Right lobe of liver (tissue), 6 donors: ENCODE measurements around the gene SPATS2. TPM values are rescaled to one million over a fixed set of nuclear protein-coding genes. Genes with fewer than 3 reads are reported as not detected.

ENCODE experiments used
- ATAC-seq, 4 donors: fragments of 200-7000 bp; cut with Tn5 transposase; one replicate each; pipeline ENCODE4 v1.9.1; 2020; ENCODE audit warnings: mild to moderate bottlenecking in 4 of 4, moderate library complexity in 4 of 4
- DNase-seq, 3 donors: peaks; one replicate each; pipeline ENCODE4 v3.0.0-alpha.2; 2020
- H3K27ac ChIP-seq, 3 donors: fragments of 200-600 bp; one replicate each; pipeline ENCODE4 v1.8.0; 2022
- H3K27me3 ChIP-seq, 2 donors: fragments of 200-600 bp; one replicate each; pipeline ENCODE4 v1.8.0; 2022
- H3K36me3 ChIP-seq, 4 donors: fragments of 200-600 bp; sonication (generic) in 1 of 4; one replicate each; pipeline versions ENCODE4 v1.5.1 to v1.8.0; 2017 to 2022; ENCODE audit warnings: control low read depth in 1 of 4
- H3K4me1 ChIP-seq, 4 donors: fragments of 200-600 bp; sonication (generic) in 1 of 4; one replicate each; pipeline versions ENCODE4 v1.5.1 to v1.8.0; 2017 to 2022; ENCODE audit warnings: control low read depth in 1 of 4
- H3K4me3 ChIP-seq, 3 donors: fragments of 200-600 bp; one replicate each; pipeline ENCODE4 v1.8.0; 2022
- H3K9me3 ChIP-seq, 4 donors: fragments of 200-600 bp; sonication (generic) in 1 of 4; one replicate each; pipeline versions ENCODE4 v1.5.1 to v1.8.0; 2017 to 2022; ENCODE audit warnings: control low read depth in 1 of 4
- CTCF ChIP-seq, 4 donors: fragments of 200-600 bp in 3 of 4; fragments of 450-650 bp in 1 of 4; IDR thresholded peaks; one replicate each; pipeline versions ENCODE4 v1.5.1 to v1.8.0; 2016 to 2022; ENCODE audit warnings: antibody characterized with exemption in 4 of 4, mild to moderate bottlenecking in 2 of 4
- POLR2A ChIP-seq: fragments of 450-650 bp; IDR thresholded peaks from one replicate; pipeline ENCODE4 v1.6.1; 2017; ENCODE audit warnings: antibody characterized with exemption, mild to moderate bottlenecking
- WGBS: methylation state at CpG from one replicate; pipeline ENCODE4 v1.1.6; 2018; ENCODE audit warnings: low coverage, low lambda C conversion rate; ENCODE audit not compliant: insufficient coverage; ENCODE audit errors: missing lambda C conversion rate; 5-methylcytosine and 5-hydroxymethylcytosine counted together
- intact Hi-C, 2 donors: fragments of 100-400 bp; cut with DNase I; formaldehyde crosslinking; loops; one replicate each; pipeline versions ENCODE4 v1.11.2 to v1.14.1; 2022
- total RNA-seq, 6 experiments: library from RNA; depleted of rRNA in 2 of 6; stranded (reverse); fragments of >200 nt in 2 of 6; fragmentation: NEBNext Ultra II Directional in 3 of 6; extraction: Animal tissue kit (Norgen Biotek cat#: 25700) in 3 of 6; gene quantifications; one replicate each; pipeline versions ENCODE4 v1.1.0 to v1.2.4, GENCODE V29; 2016 to 2023
- donor health status: DM: no; HTN: yes; CAD: no.
- donor health status: DM: no; HTN: no; CAD: no.
- donor health status: DM: no; HTN: no; CAD: no.
- donor health status: DM: no; HTN: yes; CAD: no.
- donor health status: DM: no; HTN: yes; CAD: no.

SPATS2 gene
- total RNA-seq, 6 experiments from 2014 or later = 3.2 to 6.1 (median 4.4) TPM

- H3K4me3 ChIP-seq = no peak overlapping the region
- DNase-seq = no peak
- 100% methylated on average over 3 of the region's 28 CpGs for WGBS
- no peaks in the 10 kb centered on the region for H3K27me3 ChIP-seq
- H3K36me3 ChIP-seq = no peaks in the 10 kb centered on the region
- H3K9me3 ChIP-seq = no peaks in the 10 kb centered on the region
- H3K27ac ChIP-seq = no peak overlapping the region
- peaks cover 0 to 19% (median 0%) of the 10 kb centered on the region in 4 donors for H3K4me1 ChIP-seq
- intact Hi-C loops = no loop called here
- ATAC-seq = no peak
- TF ChIP-seq CTCF (IDR thresholded peaks at IDR 0.05) (no peak), POLR2A (no peak)
These were observed 182.8 kb downstream of the SPATS2 start for GRCh38 chr12:49549735-49550692.

- H3K27me3 ChIP-seq = no peaks in the 10 kb centered on the region
- H3K27ac ChIP-seq = no peak overlapping the region
- H3K36me3 ChIP-seq = no peaks in the 10 kb centered on the region
- H3K4me1 ChIP-seq = peaks cover 0 to 19% (median 0%) of the 10 kb centered on the region in 4 donors
- peak in 2 of 4 donors; percentile 9 to 11 for ATAC-seq
- TF ChIP-seq POLR2A (no peak), CTCF (IDR thresholded peaks at IDR 0.05) (no peak)
- H3K4me3 ChIP-seq = no peak overlapping the region
- intact Hi-C loops = no loop called here
- no peak for DNase-seq
- 35% methylated on average over 6 of the region's 6 CpGs for whole genome bisulfite sequencing
- H3K9me3 ChIP-seq = no peaks in the 10 kb centered on the region
These were observed 183.5 kb downstream of the SPATS2 start for GRCh38 chr12:49550693-49551252.

GRCh38 chr12:49552014-49552413 is 184.8 kb downstream of the SPATS2 start:
- Histone ChIP-seq H3K36me3 (no peaks in the 10 kb centered on the region), H3K27ac (peak overlapping the region in 1 of 3 donors; percentile 50), H3K9me3 (no peaks in the 10 kb centered on the region), H3K27me3 (no peaks in the 10 kb centered on the region), H3K4me1 (peaks cover 0 to 19% (median 0%) of the 10 kb centered on the region in 4 donors), H3K4me3 (no peak overlapping the region)
- 25% methylated on average over 5 of the region's 7 CpGs for WGBS
- DNase-seq (peak; percentile 73 to 90 (median 83)), ATAC-seq (peak; percentile 86 to 91 (median 90))
- no peak for TF ChIP-seq CTCF (IDR thresholded peaks at IDR 0.05)
- no peak for TF ChIP-seq POLR2A
- intact Hi-C loops = no loop called here

GRCh38 chr12:49552425-49552824 is 185.2 kb downstream of the SPATS2 start:
- ATAC-seq (no peak), DNase-seq (no peak)
- Histone ChIP-seq H3K27ac (peak overlapping the region in 1 of 3 donors; percentile 50), H3K36me3 (peaks cover 0 to 3% (median under 1%) of the 10 kb centered on the region in 4 donors), H3K9me3 (no peaks in the 10 kb centered on the region), H3K4me3 (no peak overlapping the region), H3K4me1 (peaks cover 0 to 19% (median 0%) of the 10 kb centered on the region in 4 donors), H3K27me3 (no peaks in the 10 kb centered on the region)
- intact Hi-C loops = no loop called here
- TF ChIP-seq POLR2A = no peak
- no peak for TF ChIP-seq CTCF (IDR thresholded peaks at IDR 0.05)
- 56% methylated on average over 9 of the region's 9 CpGs for WGBS
